SK-N-SH (cell line): ENCODE results near the gene LIPJ. TPM values are rescaled to one million over a fixed set of nuclear protein-coding genes. Genes with fewer than 3 reads are reported as not detected.

Experiments used
- CTCF ChIA-PET: fragments of 300-600, 350-600 bp; formaldehyde crosslinking; extraction: SDS; loops from one replicate; lab custom pipeline; 2021; lab: Yijun Ruan, JAX
- POLR2A ChIA-PET: fragments of 350-600 bp; sonication (Branson Sonifier 250); formaldehyde crosslinking; extraction: SDS; loops from one replicate; lab custom pipeline; 2020; ENCODE audit warnings: antibody characterized with exemption, inconsistent platforms; lab: Yijun Ruan, JAX
- DNase-seq: peaks from one replicate; pipeline ENCODE4 v3.0.0; 2012
- H2AFZ ChIP-seq: fragments of 200-600 bp; sonication (generic); 2 replicates; pipeline ENCODE4 v1.8.1; 2016; ENCODE audit warnings: antibody characterized with exemption, mild to moderate bottlenecking, low read depth
- H3F3A ChIP-seq: fragments of 200-600 bp; sonication (generic); replicated peaks from 2 replicates; pipeline ENCODE3; 2016; ENCODE audit warnings: antibody characterized with exemption, mild to moderate bottlenecking; ENCODE audit not compliant: insufficient read depth
- H3K27ac ChIP-seq, 2 experiments: fragments of 200-500 bp in 1 of 2; fragments of 200-600 bp in 1 of 2; sonication (Bioruptor generic) in 1 of 2; sonication (generic), shearing (Covaris generic) in 1 of 2; 2 replicates each; pipeline versions ENCODE4 v1.5.1 to v1.6.1; 2014 to 2016; ENCODE audit warnings: low read depth in 2 of 2, inconsistent platforms in 1 of 2, low read length in 1 of 2, mild to moderate bottlenecking in 1 of 2, mixed read lengths in 1 of 2
- H3K27me3 ChIP-seq: fragments of 200-600 bp; sonication (generic), shearing (Covaris generic); 2 replicates; pipeline ENCODE4 v1.6.1; 2016; ENCODE audit warnings: mixed run types; ENCODE audit not compliant: insufficient read depth
- H3K36me3 ChIP-seq, 2 experiments: fragments of 200-500 bp in 1 of 2; fragments of 200-600 bp in 1 of 2; sonication (Bioruptor generic) in 1 of 2; sonication (generic) in 1 of 2; replicated peaks in 1 of 2; 2 replicates each; pipeline versions ENCODE3 to v1.5.1; 2014 to 2016; ENCODE audit warnings: low read length in 1 of 2, mild to moderate bottlenecking in 1 of 2; ENCODE audit not compliant: insufficient read depth in 2 of 2, control insufficient read depth in 1 of 2
- H3K4me1 ChIP-seq, 2 experiments: fragments of 200-500 bp in 1 of 2; fragments of 200-600 bp in 1 of 2; sonication (Bioruptor generic) in 1 of 2; sonication (generic), shearing (Covaris generic) in 1 of 2; 2 replicates each; pipeline versions ENCODE4 v1.5.1 to v1.6.1; 2014 to 2016; ENCODE audit warnings: low read depth in 1 of 2, low read length in 1 of 2, mixed run types in 1 of 2; ENCODE audit not compliant: insufficient read depth in 2 of 2, control insufficient read depth in 1 of 2
- H3K4me2 ChIP-seq: fragments of 200-600 bp; sonication (generic), shearing (Covaris generic); 2 replicates; pipeline ENCODE4 v1.6.1; 2017; ENCODE audit warnings: mixed run types
- H3K4me3 ChIP-seq, 2 experiments: fragments of 200-500 bp in 1 of 2; fragments of 200-600 bp in 1 of 2; sonication (Bioruptor generic) in 1 of 2; sonication (generic), shearing (Covaris generic) in 1 of 2; 2 replicates each; pipeline versions ENCODE4 v1.5.1 to v1.8.1; 2014 to 2016; ENCODE audit warnings: low read depth in 2 of 2, inconsistent platforms in 1 of 2, low read length in 1 of 2, mild to moderate bottlenecking in 1 of 2, mixed read lengths in 1 of 2, moderate library complexity in 1 of 2
- H3K79me2 ChIP-seq: fragments of 200-600 bp; sonication (generic); 2 replicates; pipeline ENCODE4 v1.8.1; 2017; ENCODE audit warnings: mild to moderate bottlenecking; ENCODE audit not compliant: insufficient read depth
- H3K9ac ChIP-seq: fragments of 200-600 bp; sonication (generic); 2 replicates; pipeline ENCODE4 v1.6.1; 2017; ENCODE audit warnings: mixed run types
- H3K9me2 ChIP-seq: fragments of 200-600 bp; sonication (generic); 2 replicates; pipeline ENCODE4 v1.6.1; 2017; ENCODE audit warnings: mixed run types
- H3K9me3 ChIP-seq: fragments of 200-600 bp; sonication (generic); 2 replicates; pipeline ENCODE4 v1.6.1; 2017; ENCODE audit warnings: mixed run types, mild to moderate bottlenecking, moderate library complexity
- H4K20me1 ChIP-seq: fragments of 200-600 bp; sonication (generic); 2 replicates; pipeline ENCODE4 v1.6.1; 2017; ENCODE audit warnings: mild to moderate bottlenecking, mixed run types; ENCODE audit not compliant: insufficient read depth
- CHD2 ChIP-seq: fragments of 150-350 bp; IDR thresholded peaks from 2 replicates; pipeline ENCODE4 v1.6.1; 2018; ENCODE audit warnings: low read length; ENCODE audit not compliant: partially characterized antibody
- CTCF ChIP-seq: fragments of 200-600 bp; sonication (generic); IDR thresholded peaks from 2 replicates; pipeline ENCODE4 v1.6.1; 2017; ENCODE audit warnings: antibody characterized with exemption, mild to moderate bottlenecking, moderate library complexity
- ELF1 ChIP-seq: IDR thresholded peaks from 2 replicates; pipeline ENCODE4 v1.4.0; 2012
- EP300 ChIP-seq, 2 experiments: IDR thresholded peaks; 2 replicates each; pipeline versions ENCODE4 v1.4.0 to v1.6.1; 2012; ENCODE audit warnings: borderline replicate concordance in 1 of 2, low read depth in 1 of 2, low read length in 1 of 2
- EZH2phosphoT487 ChIP-seq: fragments of 200-600 bp; sonication (generic); IDR thresholded peaks from 2 replicates; pipeline ENCODE4 v1.6.1; 2017; ENCODE audit warnings: low read depth, mixed run types, mild to moderate bottlenecking, antibody characterized with exemption, moderate library complexity, borderline replicate concordance
- FOSL2 ChIP-seq: IDR thresholded peaks from 2 replicates; pipeline ENCODE4 v1.4.0; 2012; ENCODE audit warnings: low read depth, mild to moderate bottlenecking, moderate library complexity, borderline replicate concordance
- FOXJ3 ChIP-seq: sonication (generic); formaldehyde crosslinking; IDR thresholded peaks from 2 replicates; pipeline ENCODE4 v1.5.1; 2020; ENCODE audit warnings: mild to moderate bottlenecking, missing genetic modification reagents
- GATA2 ChIP-seq: sonication (generic); formaldehyde crosslinking; IDR thresholded peaks from 2 replicates; pipeline ENCODE4 v1.5.0; 2020; ENCODE audit warnings: mild to moderate bottlenecking, missing genetic modification reagents
- JUND ChIP-seq: IDR thresholded peaks from 2 replicates; pipeline ENCODE4 v1.4.0; 2012
- MAX ChIP-seq: IDR thresholded peaks from 2 replicates; pipeline ENCODE4 v1.4.0; 2012; ENCODE audit warnings: low read depth
- MEF2A ChIP-seq: IDR thresholded peaks from 2 replicates; pipeline ENCODE4 v1.4.0; 2012; ENCODE audit warnings: low read depth, borderline replicate concordance
- NFIC ChIP-seq: IDR thresholded peaks from 2 replicates; pipeline ENCODE4 v1.4.0; 2012; ENCODE audit warnings: borderline replicate concordance
- RCOR1 ChIP-seq: fragments of 150-350 bp; IDR thresholded peaks from 2 replicates; pipeline ENCODE4 v1.6.1; 2017; ENCODE audit warnings: antibody characterized with exemption, low read length
- REST ChIP-seq: IDR thresholded peaks from 2 replicates; pipeline ENCODE4 v1.6.1; 2012; ENCODE audit warnings: mild to moderate bottlenecking, low read depth, low read length, moderate library complexity
- RFX5 ChIP-seq: IDR thresholded peaks from 2 replicates; pipeline ENCODE4 v1.6.1; 2012; ENCODE audit warnings: mild to moderate bottlenecking, improper control_type of control experiment, low read length
- RXRA ChIP-seq: IDR thresholded peaks from 2 replicates; pipeline ENCODE4 v1.4.0; 2012; ENCODE audit warnings: low read depth, mild to moderate bottlenecking, borderline replicate concordance
- TAF1 ChIP-seq: IDR thresholded peaks from 2 replicates; pipeline ENCODE4 v1.6.1; 2012; ENCODE audit warnings: low read depth, mild to moderate bottlenecking, low read length, moderate library complexity, borderline replicate concordance
- TEAD4 ChIP-seq: IDR thresholded peaks from 2 replicates; pipeline ENCODE4 v1.4.0; 2012; ENCODE audit warnings: mild to moderate bottlenecking, borderline replicate concordance; ENCODE audit not compliant: insufficient read depth
- USF1 ChIP-seq: IDR thresholded peaks from 2 replicates; pipeline ENCODE4 v1.4.0; 2012; ENCODE audit warnings: low read depth, borderline replicate concordance
- YY1 ChIP-seq: IDR thresholded peaks from 2 replicates; pipeline ENCODE4 v1.4.0; 2012; ENCODE audit warnings: low read depth, mild to moderate bottlenecking
- WGBS: methylation state at CpG from one replicate; pipeline ENCODE4 v1.1.6; 2017; ENCODE audit warnings: low lambda C conversion rate; 5-methylcytosine and 5-hydroxymethylcytosine counted together
- polyA plus RNA-seq, 3 experiments: library from polyadenylated mRNA; depleted of rRNA; stranded (reverse); fragments of >200 nt; gene quantifications; 2 replicates each; pipeline ENCODE4 v1.2.3, GENCODE V29; 2012

The LIPJ gene
- polyA plus RNA-seq, 1 of the 3 experiments (the other 2 are of a cell fraction): not detected

GRCh38 chr10:88537322-88537721 is 49.2 kb upstream of the LIPJ start:
- no peak overlapping the region for H3K9ac ChIP-seq
- no peaks in the 10 kb centered on the region for H3K36me3 ChIP-seq
- H4K20me1 ChIP-seq: no peaks in the 10 kb centered on the region
- no peaks in the 10 kb centered on the region for H3K9me3 ChIP-seq
- no peak overlapping the region for H3K27ac ChIP-seq
- no peak overlapping the region for H3K4me2 ChIP-seq
- H3K79me2 ChIP-seq: no peaks in the 10 kb centered on the region
- ChIA-PET POLR2A (no interaction called here), CTCF (no interaction called here)
- no peaks in the 10 kb centered on the region for H3K9me2 ChIP-seq
- WGBS: 80% methylated on average over 2 of the region's 2 CpGs
- H3K4me1 ChIP-seq: no peaks in the 10 kb centered on the region
- no peaks in the 10 kb centered on the region for H3K27me3 ChIP-seq
- no peak overlapping the region for H2AFZ ChIP-seq
- H3F3A ChIP-seq: no peaks in the 10 kb centered on the region
- no peak overlapping the region for H3K4me3 ChIP-seq
- DNase-seq: no peak
- no peak for TF ChIP-seq NFIC
- TF ChIP-seq CTCF: no peak
- TF ChIP-seq TEAD4: no peak
- TF ChIP-seq RFX5: no peak
- TF ChIP-seq EZH2phosphoT487: no peak
- no peak for TF ChIP-seq FOSL2
- no peak for TF ChIP-seq USF1
- TF ChIP-seq EP300 (IDR thresholded peaks at IDR 0.05; ENCODE audit: borderline replicate concordance in 1 of 2, low read depth in 1 of 2, low read length in 1 of 2): no peak
- no peak for TF ChIP-seq RXRA
- no peak for TF ChIP-seq TAF1
- no peak for TF ChIP-seq ELF1
- no peak for TF ChIP-seq JUND
- no peak for TF ChIP-seq CHD2
- TF ChIP-seq MAX: no peak
- no peak for TF ChIP-seq REST
- TF ChIP-seq RCOR1: no peak
- TF ChIP-seq YY1: no peak
- no peak for TF ChIP-seq FOXJ3 (CRISPR knock-in tag)
- no peak for TF ChIP-seq GATA2 (CRISPR knock-in tag)
- TF ChIP-seq MEF2A: no peak
